Effector memory CD4-positive, alpha-beta T cell (primary cell): ENCODE results near the gene SPDYE4.

Experiments
- DNase-seq, 3 donors: peaks; one replicate each; pipeline ENCODE4 v3.0.0-alpha.2; 2020
- H3K27ac ChIP-seq: 2 replicates; pipeline ENCODE4 v1.7.0; 2013; ENCODE audit warnings: mild to moderate bottlenecking, low read length, moderate library complexity; ENCODE audit not compliant: insufficient read depth, poor library complexity, severe bottlenecking
- H3K27me3 ChIP-seq: replicated peaks from 2 replicates; pipeline ENCODE4 v1.7.0; 2013; ENCODE audit warnings: mild to moderate bottlenecking, low read length; ENCODE audit not compliant: insufficient read depth, control insufficient read depth, poor library complexity, severe bottlenecking
- H3K36me3 ChIP-seq: 2 replicates; pipeline ENCODE4 v1.7.0; 2013; ENCODE audit warnings: mild to moderate bottlenecking, low read length, moderate library complexity; ENCODE audit not compliant: control insufficient read depth, insufficient read depth
- H3K4me1 ChIP-seq: 2 replicates; pipeline ENCODE4 v1.7.0; 2013; ENCODE audit warnings: low read length, mild to moderate bottlenecking; ENCODE audit not compliant: control insufficient read depth, insufficient read depth, poor library complexity, severe bottlenecking
- H3K4me3 ChIP-seq: 2 replicates; pipeline ENCODE4 v1.7.0; 2013; ENCODE audit warnings: low read length, low read depth, mild to moderate bottlenecking; ENCODE audit not compliant: insufficient read depth, poor library complexity, severe bottlenecking
- H3K9me3 ChIP-seq: 2 replicates; pipeline ENCODE4 v1.7.0; 2013; ENCODE audit warnings: mild to moderate bottlenecking, low read length, moderate library complexity; ENCODE audit not compliant: control insufficient read depth

The SPDYE4 gene

GRCh38 chr17:8753976-8754440 is 4.3 kb downstream of the SPDYE4 start:
- no peak overlapping the region for H3K4me3 ChIP-seq
- H3K4me1 ChIP-seq = no peaks in the 10 kb centered on the region
- no peaks in the 10 kb centered on the region for H3K36me3 ChIP-seq
- no peak for DNase-seq
- no peaks in the 10 kb centered on the region for H3K9me3 ChIP-seq
- H3K27me3 ChIP-seq = peaks cover 3% of the 10 kb centered on the region
- H3K27ac ChIP-seq = no peak overlapping the region

GRCh38 chr17:8753136-8753975 is 5.0 kb downstream of the SPDYE4 start:
- DNase-seq = no peak
- H3K27ac ChIP-seq = no peak overlapping the region
- no peaks in the 10 kb centered on the region for H3K9me3 ChIP-seq
- H3K4me3 ChIP-seq = no peak overlapping the region
- H3K27me3 ChIP-seq = peaks cover 3% of the 10 kb centered on the region
- no peaks in the 10 kb centered on the region for H3K36me3 ChIP-seq
- no peaks in the 10 kb centered on the region for H3K4me1 ChIP-seq

GRCh38 chr17:8749616-8750015 is 8.7 kb downstream of the SPDYE4 start:
- DNase-seq = no peak
- H3K9me3 ChIP-seq = no peaks in the 10 kb centered on the region

DNA sequence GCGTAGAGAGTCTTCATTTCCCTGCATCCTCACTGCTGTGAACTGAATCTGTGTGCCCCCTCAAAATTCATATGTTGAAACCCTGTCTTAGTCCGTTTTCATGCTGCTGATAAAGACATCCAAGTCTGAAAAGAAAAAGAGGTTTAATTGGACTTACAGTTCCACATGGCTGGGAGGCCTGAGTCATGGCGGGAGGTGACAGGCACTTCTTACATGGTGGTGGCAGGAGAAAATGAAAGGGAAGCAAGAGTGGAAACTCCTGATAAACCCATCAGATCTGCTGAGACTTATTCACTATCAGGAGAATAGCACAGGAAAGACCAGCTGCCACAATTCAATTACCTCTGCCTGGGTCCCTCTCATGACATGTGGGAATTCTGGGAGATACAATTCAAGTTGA is 10.6 kb downstream of the SPDYE4 start:
- no peaks in the 10 kb centered on the region for H3K27me3 ChIP-seq
- H3K36me3 ChIP-seq = no peaks in the 10 kb centered on the region
- DNase-seq = no peak
- H3K9me3 ChIP-seq = no peaks in the 10 kb centered on the region
- no peak overlapping the region for H3K27ac ChIP-seq
- no peaks in the 10 kb centered on the region for H3K4me1 ChIP-seq
- no peak overlapping the region for H3K4me3 ChIP-seq

More at GRCh38 chr17:8749616-8750015, 8.7 kb downstream of the SPDYE4 start:
- H3K27me3 ChIP-seq = no peaks in the 10 kb centered on the region
- H3K27ac ChIP-seq = no peak overlapping the region
- H3K4me1 ChIP-seq = no peaks in the 10 kb centered on the region
- no peak overlapping the region for H3K4me3 ChIP-seq
- H3K36me3 ChIP-seq = no peaks in the 10 kb centered on the region

- H3K9me3 ChIP-seq = no peaks in the 10 kb centered on the region
- H3K27me3 ChIP-seq = no peaks in the 10 kb centered on the region
- H3K4me3 ChIP-seq = peak overlapping the region; percentile 67
- no peak overlapping the region for H3K27ac ChIP-seq
- no peaks in the 10 kb centered on the region for H3K36me3 ChIP-seq
- H3K4me1 ChIP-seq = no peaks in the 10 kb centered on the region
- DNase-seq = no peak
Measured at GRCh38 chr17:8746501-8747236, 11.7 kb downstream of the SPDYE4 start.

DNA sequence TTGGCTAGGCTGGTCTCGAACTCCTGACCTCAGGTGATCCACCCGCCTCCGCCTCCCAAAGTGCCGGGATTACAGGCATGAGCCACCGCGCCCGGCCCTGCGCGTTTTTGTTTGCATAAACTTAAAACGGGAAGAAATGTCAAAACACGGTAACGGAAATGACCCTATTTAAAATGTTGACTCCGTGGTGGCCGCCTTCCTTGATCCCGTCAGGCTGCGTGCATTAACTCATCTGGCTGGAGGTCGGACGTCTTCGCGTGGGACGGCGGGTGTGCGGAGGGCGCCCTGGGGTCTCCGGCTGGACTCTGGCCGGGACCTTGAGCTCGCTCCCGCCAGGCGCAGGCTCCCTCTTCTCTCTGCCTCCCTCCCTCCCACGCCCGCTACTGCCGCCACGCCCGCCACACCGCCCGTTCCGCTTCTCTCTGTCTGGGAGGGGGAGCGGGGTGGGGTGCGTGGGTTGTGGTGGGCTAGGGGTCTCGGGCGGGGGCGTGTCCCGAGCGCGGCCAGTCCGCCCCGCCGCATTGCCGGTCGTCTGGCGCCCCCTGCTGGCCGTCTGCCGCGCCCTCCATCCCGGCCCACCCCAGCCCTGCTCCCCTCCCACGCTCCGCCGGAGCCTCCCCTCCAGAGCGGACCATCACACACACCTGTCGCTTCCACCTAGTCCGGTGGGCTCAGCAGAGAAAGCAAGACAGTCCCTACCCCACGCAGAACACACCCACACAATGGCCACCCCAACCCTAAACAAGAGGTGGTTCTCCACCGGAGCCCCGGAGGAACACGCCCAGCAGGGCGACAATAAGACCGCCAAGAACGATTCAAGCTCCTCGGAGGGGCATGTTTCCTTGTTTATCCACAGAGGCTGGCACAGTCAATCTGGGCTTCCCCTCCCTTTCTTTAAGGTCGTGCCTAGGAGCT is 12.5 kb downstream of the SPDYE4 start:
- Histone ChIP-seq H3K36me3 (no peaks in the 10 kb centered on the region), H3K4me1 (no peaks in the 10 kb centered on the region), H3K27ac (peak overlapping the region; percentile 36), H3K4me3 (peak overlapping the region; percentile 67), H3K27me3 (no peaks in the 10 kb centered on the region), H3K9me3 (no peaks in the 10 kb centered on the region)
- DNase-seq = peak; percentile 50 to 68 (median 66)

- Histone ChIP-seq H3K27me3 (no peaks in the 10 kb centered on the region), H3K36me3 (no peaks in the 10 kb centered on the region), H3K4me3 (no peak overlapping the region), H3K27ac (no peak overlapping the region), H3K9me3 (no peaks in the 10 kb centered on the region), H3K4me1 (no peaks in the 10 kb centered on the region)
- no peak for DNase-seq
Measured at GRCh38 chr17:8744086-8744785, 14.1 kb downstream of the SPDYE4 start.

DNA sequence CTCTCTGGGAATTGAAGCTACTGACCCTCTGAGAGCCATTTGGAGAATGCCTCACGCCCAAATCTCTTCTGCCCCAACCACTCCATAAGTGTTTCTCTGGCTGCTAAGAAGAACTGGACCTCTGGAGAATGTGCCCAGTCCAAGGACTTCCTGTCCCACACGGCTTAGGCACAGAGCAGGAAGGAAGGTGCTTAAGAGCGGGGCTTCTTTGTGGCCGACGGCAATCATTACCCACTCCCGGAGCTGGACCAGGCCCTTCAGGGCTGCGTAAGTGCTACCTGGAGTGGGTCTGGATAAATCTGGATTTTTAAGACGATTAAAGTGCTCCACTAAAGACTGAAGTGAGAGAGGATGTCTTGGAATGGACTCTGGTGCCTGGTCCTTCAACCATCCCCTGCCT is 15.5 kb downstream of the SPDYE4 start:
- Histone ChIP-seq H3K36me3 (no peaks in the 10 kb centered on the region), H3K4me1 (no peaks in the 10 kb centered on the region), H3K27ac (no peak overlapping the region), H3K4me3 (no peak overlapping the region), H3K9me3 (no peaks in the 10 kb centered on the region), H3K27me3 (no peaks in the 10 kb centered on the region)
- DNase-seq = no peak

GRCh38 chr17:8742274-8742673 is 16.1 kb downstream of the SPDYE4 start:
- H3K9me3 ChIP-seq = no peaks in the 10 kb centered on the region
- H3K27ac ChIP-seq = no peak overlapping the region
- H3K4me1 ChIP-seq = no peaks in the 10 kb centered on the region
- no peaks in the 10 kb centered on the region for H3K27me3 ChIP-seq
- DNase-seq = no peak
- H3K4me3 ChIP-seq = no peak overlapping the region
- no peaks in the 10 kb centered on the region for H3K36me3 ChIP-seq
